ENCODE data around the gene LZTR1. TPM values are rescaled to one million over a fixed set of nuclear protein-coding genes. Genes with fewer than 3 reads are reported as not detected.
A peak's percentile ranks its signal among the peaks of the same experiment; 100 is the strongest.

Gene LZTR1
- total and polyA plus RNA-seq, 7 donors = 17.1 to 37.1 (median 27.2) TPM

GRCh38 chr22:21041937-21042336 is 59.8 kb downstream of the LZTR1 start:
- TF ChIP-seq CTCF (IDR thresholded peaks at IDR 0.05) = no peak
- ATAC-seq = no peak
- peaks cover 0 to 6% of the 10 kb centered on the region in 2 donors for H3K36me3 ChIP-seq (ENCODE audit: insufficient read depth in 1 of 2, low read depth in 1 of 2)
- no peaks in the 10 kb centered on the region for H3K27me3 ChIP-seq (ENCODE audit: insufficient read depth in 3 of 3, low read length in 2 of 3)
- H3K27ac ChIP-seq = no peak overlapping the region
- no peak overlapping the region for H3K4me3 ChIP-seq
- 67 to 84% (median 72%) methylated on average over 4 of the region's 4 CpGs for WGBS, 3 donors
- DNase-seq = peak in 1 of 2 donors; percentile 17
- H3K9me3 ChIP-seq = no peaks in the 10 kb centered on the region
- intact Hi-C loops (cut with DNase I) = no loop called here
- H3K4me1 ChIP-seq = peaks cover 31% of the 10 kb centered on the region

- WGBS, 3 donors = 87 to 95% (median 94%) methylated on average over 4 to 6 of the region's 6 CpGs
- DNase-seq = peak in 1 of 2 donors; percentile 29
- peaks cover 22% of the 10 kb centered on the region for H3K4me1 ChIP-seq
- peak overlapping the region; percentile 77 for H3K4me3 ChIP-seq
- no peaks in the 10 kb centered on the region for H3K27me3 ChIP-seq (ENCODE audit: insufficient read depth in 3 of 3, low read length in 2 of 3)
- no peak overlapping the region for H3K27ac ChIP-seq
- H3K9me3 ChIP-seq = no peaks in the 10 kb centered on the region
- TF ChIP-seq CTCF (IDR thresholded peaks at IDR 0.05) = no peak
- intact Hi-C loops (cut with DNase I) = no loop called here
- peaks cover 0 to 6% of the 10 kb centered on the region in 2 donors for H3K36me3 ChIP-seq (ENCODE audit: insufficient read depth in 1 of 2, low read depth in 1 of 2)
- ATAC-seq = peak in 2 of 4 donors; percentile 9 to 19
These were observed 61.1 kb downstream of the LZTR1 start for GRCh38 chr22:21042978-21043859.

GRCh38 chr22:21043860-21044535 is 61.9 kb downstream of the LZTR1 start:
- Histone ChIP-seq H3K4me1 (peaks cover 15% of the 10 kb centered on the region), H3K27me3 (ENCODE audit: insufficient read depth in 3 of 3, low read length in 2 of 3) (no peaks in the 10 kb centered on the region), H3K9me3 (no peaks in the 10 kb centered on the region), H3K4me3 (peak overlapping the region; percentile 77), H3K36me3 (ENCODE audit: insufficient read depth in 1 of 2, low read depth in 1 of 2) (peaks cover 0 to 6% of the 10 kb centered on the region in 2 donors), H3K27ac (peak overlapping the region; percentile 75)
- 72 to 77% (median 73%) methylated on average over 15 of the region's 15 CpGs for WGBS, 3 donors
- peak in 1 of 2 donors; percentile 28 for DNase-seq
- intact Hi-C loops (cut with DNase I) = loop anchor here in 1 of 2 donors (2.0 kb wide), 2 partner anchors 29 to 63 kb away; partner anchors contain the start of gene P2RX6
- ATAC-seq = peak; percentile 1 to 19 (median 15)
- no peak for TF ChIP-seq CTCF (IDR thresholded peaks at IDR 0.05)

GRCh38 chr22:21044931-21045584 is 63.0 kb downstream of the LZTR1 start:
- H3K27ac ChIP-seq = peak overlapping the region; percentile 75
- intact Hi-C loops (cut with DNase I) = loop anchor here in 1 of 2 donors (2.0 kb wide), 2 partner anchors 30 to 64 kb away; partner anchors contain the start of gene P2RX6
- H3K4me1 ChIP-seq = peaks cover 12% of the 10 kb centered on the region
- TF ChIP-seq CTCF (IDR thresholded peaks at IDR 0.05) = no peak
- WGBS, 3 donors = 6 to 9% (median 7%) methylated on average over 15 of the region's 15 CpGs
- DNase-seq (peak; percentile 67 to 86), ATAC-seq (peak; percentile 89 to 95 (median 92))
- H3K36me3 ChIP-seq (ENCODE audit: insufficient read depth in 1 of 2, low read depth in 1 of 2) = peaks cover 0 to 6% of the 10 kb centered on the region in 2 donors
- no peaks in the 10 kb centered on the region for H3K27me3 ChIP-seq (ENCODE audit: insufficient read depth in 3 of 3, low read length in 2 of 3)
- H3K4me3 ChIP-seq = peak overlapping the region; percentile 77
- no peaks in the 10 kb centered on the region for H3K9me3 ChIP-seq
